Stomach (tissue), 4 donors: ENCODE measurements around the gene EFNA1.

ENCODE experiments used
- EP300 ChIP-seq: sonication (generic); formaldehyde crosslinking; IDR thresholded peaks from one replicate; pipeline ENCODE4 v1.6.1; 2017; ENCODE audit warnings: antibody characterized with exemption
- POLR2A ChIP-seq, 4 donors: fragments of 450-650 bp; IDR thresholded peaks; one replicate each; pipeline ENCODE4 v1.6.1; 2016; ENCODE audit warnings: antibody characterized with exemption in 4 of 4, control low read depth in 2 of 4, mild to moderate bottlenecking in 1 of 4, moderate library complexity in 1 of 4
- POLR2AphosphoS5 ChIP-seq, 3 donors: sonication (generic); formaldehyde crosslinking; IDR thresholded peaks; one replicate each; pipeline ENCODE4 v1.6.1; 2016; ENCODE audit warnings: antibody characterized with exemption in 3 of 3
- TF ChIP-seq, protein P1 (sequence below), 7 experiments: fragments of 450-650 bp in 4 of 7; fragments of 200-600 bp in 3 of 7; sonication (generic) in 3 of 7; IDR thresholded peaks; one replicate each; pipeline ENCODE4 v1.5.1; 2016 to 2019; ENCODE audit warnings: antibody characterized with exemption in 7 of 7, control low read depth in 2 of 7, mild to moderate bottlenecking in 1 of 7

DNA sequence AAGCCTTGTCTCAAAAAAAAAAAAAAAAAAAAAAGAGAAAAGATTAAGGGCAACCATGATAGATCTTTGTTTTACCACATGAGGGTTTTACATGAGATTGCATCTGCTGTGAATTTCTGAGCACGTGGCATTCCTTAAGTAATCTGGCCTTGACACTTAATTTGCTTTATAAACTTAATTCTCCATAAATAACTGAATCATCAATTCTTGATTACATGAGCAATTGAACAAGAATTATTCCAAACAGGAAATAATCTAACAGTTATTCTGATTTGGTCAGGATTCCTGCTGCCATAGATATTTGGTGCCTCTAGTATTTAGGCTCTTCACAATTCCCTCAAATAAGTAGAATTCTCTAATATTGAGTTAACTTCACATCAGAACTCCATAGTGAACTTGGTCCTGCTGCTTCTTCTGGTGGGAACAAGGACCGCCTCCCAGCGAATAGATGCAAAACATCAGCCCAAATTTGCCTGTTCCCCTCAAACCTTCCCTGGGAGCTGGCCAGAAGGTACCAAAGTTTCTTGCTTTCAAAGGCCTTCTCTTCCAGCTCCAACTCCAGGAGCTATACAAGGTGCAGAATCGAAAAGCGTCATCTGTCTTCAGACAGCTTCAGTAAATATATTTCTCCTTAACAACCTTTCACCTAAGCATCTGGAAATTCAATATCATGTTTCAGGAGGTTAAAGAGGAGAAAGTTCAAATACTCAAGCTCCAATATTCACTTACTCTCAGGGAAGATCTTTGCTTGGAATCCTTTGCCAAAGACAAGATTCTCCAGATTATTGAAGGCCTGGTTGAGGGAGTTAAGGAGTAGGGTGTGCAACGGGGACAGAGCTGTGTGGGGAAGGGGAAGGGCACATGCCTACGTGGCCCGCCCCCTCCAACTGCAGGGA, 44.4 kb downstream of the EFNA1 start:
- TF ChIP-seq, protein P1, sequence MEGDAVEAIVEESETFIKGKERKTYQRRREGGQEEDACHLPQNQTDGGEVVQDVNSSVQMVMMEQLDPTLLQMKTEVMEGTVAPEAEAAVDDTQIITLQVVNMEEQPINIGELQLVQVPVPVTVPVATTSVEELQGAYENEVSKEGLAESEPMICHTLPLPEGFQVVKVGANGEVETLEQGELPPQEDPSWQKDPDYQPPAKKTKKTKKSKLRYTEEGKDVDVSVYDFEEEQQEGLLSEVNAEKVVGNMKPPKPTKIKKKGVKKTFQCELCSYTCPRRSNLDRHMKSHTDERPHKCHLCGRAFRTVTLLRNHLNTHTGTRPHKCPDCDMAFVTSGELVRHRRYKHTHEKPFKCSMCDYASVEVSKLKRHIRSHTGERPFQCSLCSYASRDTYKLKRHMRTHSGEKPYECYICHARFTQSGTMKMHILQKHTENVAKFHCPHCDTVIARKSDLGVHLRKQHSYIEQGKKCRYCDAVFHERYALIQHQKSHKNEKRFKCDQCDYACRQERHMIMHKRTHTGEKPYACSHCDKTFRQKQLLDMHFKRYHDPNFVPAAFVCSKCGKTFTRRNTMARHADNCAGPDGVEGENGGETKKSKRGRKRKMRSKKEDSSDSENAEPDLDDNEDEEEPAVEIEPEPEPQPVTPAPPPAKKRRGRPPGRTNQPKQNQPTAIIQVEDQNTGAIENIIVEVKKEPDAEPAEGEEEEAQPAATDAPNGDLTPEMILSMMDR (IDR thresholded peaks at IDR 0.05) = no peak
- TF ChIP-seq POLR2A (IDR thresholded peaks at IDR 0.05) (no peak), POLR2AphosphoS5 (IDR thresholded peaks at IDR 0.05) (no peak), EP300 (no peak)
